Upper lobe of left lung (tissue), 6 donors: Measurements from ENCODE around the gene BPTF. TPM values are rescaled to one million over a fixed set of nuclear protein-coding genes. Genes with fewer than 3 reads are reported as not detected.

Experiments
- ATAC-seq, 2 donors: fragments of 200-7000 bp; cut with Tn5 transposase; one replicate each; pipeline ENCODE4 v1.9.1; 2022; ENCODE audit warnings: mild to moderate bottlenecking in 2 of 2, moderate library complexity in 2 of 2; ENCODE audit not compliant: low FRiP score in 2 of 2
- DNase-seq, 2 donors: peaks; one replicate each; pipeline ENCODE4 v3.0.0-alpha.2; 2019 to 2020
- H3K27ac ChIP-seq, 4 donors: fragments of 200-600 bp; sonication (generic); one replicate each; pipeline ENCODE4 v1.5.1; 2016 to 2019
- H3K27me3 ChIP-seq, 4 donors: fragments of 200-600 bp; sonication (generic); one replicate each; pipeline ENCODE4 v1.5.1; 2017 to 2019
- H3K36me3 ChIP-seq, 4 donors: fragments of 200-600 bp; sonication (generic); one replicate each; pipeline ENCODE4 v1.5.1; 2016 to 2019
- H3K4me1 ChIP-seq, 4 donors: fragments of 200-600 bp; sonication (generic); one replicate each; pipeline ENCODE4 v1.5.1; 2018 to 2019
- H3K4me3 ChIP-seq, 4 donors: fragments of 200-600 bp; sonication (generic); one replicate each; pipeline ENCODE4 v1.5.1; 2017 to 2019; ENCODE audit warnings: mild to moderate bottlenecking in 2 of 4, moderate library complexity in 1 of 4
- H3K9me3 ChIP-seq, 4 donors: fragments of 200-600 bp; sonication (generic); one replicate each; pipeline ENCODE4 v1.5.1; 2018 to 2019
- CTCF ChIP-seq, 6 experiments: fragments of 450-650 bp in 4 of 6; fragments of 200-600 bp in 2 of 6; sonication (generic) in 2 of 6; IDR thresholded peaks; one replicate each; pipeline ENCODE4 v1.5.1; 2016 to 2019; ENCODE audit warnings: antibody characterized with exemption in 6 of 6
- EP300 ChIP-seq, 4 donors: sonication (generic); formaldehyde crosslinking; IDR thresholded peaks; one replicate each; pipeline ENCODE4 v1.5.1; 2017; ENCODE audit warnings: antibody characterized with exemption in 4 of 4, control low read depth in 2 of 4
- POLR2A ChIP-seq, 4 donors: fragments of 450-650 bp; IDR thresholded peaks; one replicate each; pipeline ENCODE4 v1.5.1; 2016 to 2017; ENCODE audit warnings: antibody characterized with exemption in 4 of 4, mild to moderate bottlenecking in 2 of 4
- POLR2AphosphoS5 ChIP-seq, 2 donors: sonication (generic); formaldehyde crosslinking; IDR thresholded peaks; one replicate each; pipeline ENCODE4 v1.5.1; 2017; ENCODE audit warnings: antibody characterized with exemption in 2 of 2
- WGBS, 2 donors: methylation state at CpG; one replicate each; pipeline ENCODE4 v1.1.5; 2017 to 2018; 5-methylcytosine and 5-hydroxymethylcytosine counted together
- total RNA-seq, 6 donors: library from RNA; depleted of rRNA in 4 of 6; stranded (reverse); fragments of >200 nt in 4 of 6; gene quantifications; one replicate each; pipeline versions ENCODE4 v1.1.0 to v1.2.1, GENCODE V29; 2016 to 2021
- donor health status: DM: no; HTN: no; CAD: no; lungs with moderate emphysema.
- donor health status: DM: no; HTN: yes; CAD: no; lungs with severe emphysema.

Gene BPTF
- total RNA-seq, 6 donors from 2014 or later: 67.3 to 163 (median 79.7) TPM

GRCh38 chr17:67862614-67863217 is 37.4 kb downstream of the BPTF start:
- TF ChIP-seq POLR2AphosphoS5 (IDR thresholded peaks at IDR 0.05) (no peak), POLR2A (IDR thresholded peaks at IDR 0.05) (no peak), CTCF (IDR thresholded peaks at IDR 0.05) (no peak), EP300 (IDR thresholded peaks at IDR 0.05) (no peak)
- H3K9me3 ChIP-seq: no peaks in the 10 kb centered on the region
- no peak overlapping the region for H3K27ac ChIP-seq
- no peaks in the 10 kb centered on the region for H3K27me3 ChIP-seq
- 87 to 95% methylated on average over 1 of the region's 1 CpG for WGBS, 2 donors
- no peak for DNase-seq
- peaks cover 0 to 12% (median 0%) of the 10 kb centered on the region in 4 donors for H3K36me3 ChIP-seq
- no peak overlapping the region for H3K4me3 ChIP-seq
- no peak for ATAC-seq
- H3K4me1 ChIP-seq: peaks cover 24 to 48% (median 25%) of the 10 kb centered on the region in 4 donors

GRCh38 chr17:67863624-67864247 is 38.4 kb downstream of the BPTF start:
- Histone ChIP-seq H3K9me3 (no peaks in the 10 kb centered on the region), H3K36me3 (peaks cover 0 to 13% (median 0%) of the 10 kb centered on the region in 4 donors), H3K4me1 (peaks cover 20 to 47% (median 23%) of the 10 kb centered on the region in 4 donors), H3K27me3 (no peaks in the 10 kb centered on the region), H3K4me3 (no peak overlapping the region), H3K27ac (no peak overlapping the region)
- TF ChIP-seq CTCF (IDR thresholded peaks at IDR 0.05) (no peak), POLR2A (IDR thresholded peaks at IDR 0.05) (no peak), EP300 (IDR thresholded peaks at IDR 0.05) (no peak), POLR2AphosphoS5 (IDR thresholded peaks at IDR 0.05) (no peak)
- 70 to 82% methylated on average over 1 of the region's 1 CpG for WGBS, 2 donors
- ATAC-seq (no peak), DNase-seq (no peak)

- Histone ChIP-seq H3K4me1 (peaks cover 9 to 40% (median 12%) of the 10 kb centered on the region in 4 donors), H3K9me3 (no peaks in the 10 kb centered on the region), H3K4me3 (no peak overlapping the region), H3K27ac (peak overlapping the region in 1 of 4 donors; percentile 11), H3K36me3 (peaks cover 0 to 13% (median under 1%) of the 10 kb centered on the region in 4 donors), H3K27me3 (no peaks in the 10 kb centered on the region)
- 0 to 22% methylated on average over 1 of the region's 1 CpG for WGBS, 2 donors
- ATAC-seq (no peak), DNase-seq (no peak)
- TF ChIP-seq POLR2AphosphoS5 (IDR thresholded peaks at IDR 0.05) (no peak), POLR2A (IDR thresholded peaks at IDR 0.05) (no peak), CTCF (IDR thresholded peaks at IDR 0.05) (no peak), EP300 (IDR thresholded peaks at IDR 0.05) (no peak)
These were observed 40.1 kb downstream of the BPTF start for GRCh38 chr17:67865438-67865837.

GRCh38 chr17:67867591-67867990 is 42.3 kb downstream of the BPTF start:
- peaks cover 0 to 13% (median under 1%) of the 10 kb centered on the region in 4 donors for H3K36me3 ChIP-seq
- no peak for DNase-seq
- H3K27me3 ChIP-seq: no peaks in the 10 kb centered on the region
- H3K4me3 ChIP-seq: no peak overlapping the region
- no peak for TF ChIP-seq EP300 (IDR thresholded peaks at IDR 0.05)
- TF ChIP-seq POLR2AphosphoS5 (IDR thresholded peaks at IDR 0.05): no peak
- TF ChIP-seq CTCF (IDR thresholded peaks at IDR 0.05): no peak
- no peak for TF ChIP-seq POLR2A (IDR thresholded peaks at IDR 0.05)
- peaks cover 9 to 37% (median 12%) of the 10 kb centered on the region in 4 donors for H3K4me1 ChIP-seq
- 81 to 82% methylated on average over 4 of the region's 4 CpGs for WGBS, 2 donors
- H3K9me3 ChIP-seq: no peaks in the 10 kb centered on the region
- H3K27ac ChIP-seq: no peak overlapping the region
- ATAC-seq: no peak
